GM12864 (cell line): ENCODE measurements around the gene GPR63.

Experiments
- DNase-seq: peaks from one replicate; pipeline ENCODE4 v3.0.0-alpha.2; 2011; ENCODE audit warnings: low read depth
- H3K4me3 ChIP-seq: 2 replicates; pipeline ENCODE4 v1.5.1; 2011; ENCODE audit warnings: mild to moderate bottlenecking, low read depth, low read length, control low read depth
- CTCF ChIP-seq: IDR thresholded peaks from 2 replicates; pipeline ENCODE4 v1.5.1; 2011; ENCODE audit warnings: low read depth, mild to moderate bottlenecking, moderate library complexity, low read length, control low read depth, inconsistent platforms; ENCODE audit errors: missing control alignments

The GPR63 gene

GRCh38 chr6:96823743-96824142 lies 13.5 kb downstream of the GPR63 start:
- no peak for DNase-seq
- no peak for TF ChIP-seq CTCF
- H3K4me3 ChIP-seq, result no peak overlapping the region

GRCh38 chr6:96821034-96821433 lies 16.2 kb downstream of the GPR63 start:
- no peak overlapping the region for H3K4me3 ChIP-seq
- TF ChIP-seq CTCF, result no peak
- no peak for DNase-seq

GRCh38 chr6:96816301-96816817 lies 20.9 kb downstream of the GPR63 start:
- DNase-seq, result no peak
- no peak for TF ChIP-seq CTCF
- H3K4me3 ChIP-seq, result no peak overlapping the region

- no peak for DNase-seq
- no peak overlapping the region for H3K4me3 ChIP-seq
- TF ChIP-seq CTCF, result no peak
Measured at GRCh38 chr6:96814625-96815024, 22.7 kb downstream of the GPR63 start.

GRCh38 chr6:96812077-96812703 lies 25.1 kb downstream of the GPR63 start:
- no peak overlapping the region for H3K4me3 ChIP-seq
- TF ChIP-seq CTCF, result no peak
- DNase-seq, result no peak

GRCh38 chr6:96811670-96812069 lies 25.6 kb downstream of the GPR63 start:
- TF ChIP-seq CTCF, result no peak
- H3K4me3 ChIP-seq, result no peak overlapping the region
- DNase-seq, result no peak

GRCh38 chr6:96811136-96811535 lies 26.1 kb downstream of the GPR63 start:
- H3K4me3 ChIP-seq, result no peak overlapping the region
- TF ChIP-seq CTCF, result no peak
- DNase-seq, result no peak
